ENCODE measurements around the gene SEC16B. TPM values are rescaled to one million over a fixed set of nuclear protein-coding genes. Genes with fewer than 3 reads are reported as not detected.

Gene SEC16B
- total RNA-seq, 3 donors from 2014 or later, result 3.8 to 8.8 (median 4.8) TPM

DNA sequence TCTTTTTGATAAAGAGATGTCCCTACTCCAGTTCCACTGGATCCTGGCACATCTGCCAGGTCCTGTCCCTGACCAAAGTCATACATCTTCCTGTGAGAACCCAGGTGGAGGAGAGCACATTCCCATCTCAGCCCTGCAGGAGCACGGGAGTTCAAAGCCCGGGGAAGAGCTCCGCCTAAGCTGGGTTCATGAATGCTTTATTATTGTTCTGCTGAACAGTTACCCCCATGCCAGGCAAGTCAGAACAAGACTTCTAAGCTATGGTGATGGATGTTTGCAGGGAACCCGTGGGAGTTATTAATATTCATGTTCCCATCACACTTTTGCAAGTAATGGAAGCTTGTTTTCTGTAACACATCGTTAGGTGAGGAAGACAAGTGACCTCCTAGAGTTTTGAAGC lies 62.9 kb downstream of the SEC16B start:
- TF ChIP-seq POLR2A (IDR thresholded peaks at IDR 0.05), result no peak
- TF ChIP-seq, protein P1, sequence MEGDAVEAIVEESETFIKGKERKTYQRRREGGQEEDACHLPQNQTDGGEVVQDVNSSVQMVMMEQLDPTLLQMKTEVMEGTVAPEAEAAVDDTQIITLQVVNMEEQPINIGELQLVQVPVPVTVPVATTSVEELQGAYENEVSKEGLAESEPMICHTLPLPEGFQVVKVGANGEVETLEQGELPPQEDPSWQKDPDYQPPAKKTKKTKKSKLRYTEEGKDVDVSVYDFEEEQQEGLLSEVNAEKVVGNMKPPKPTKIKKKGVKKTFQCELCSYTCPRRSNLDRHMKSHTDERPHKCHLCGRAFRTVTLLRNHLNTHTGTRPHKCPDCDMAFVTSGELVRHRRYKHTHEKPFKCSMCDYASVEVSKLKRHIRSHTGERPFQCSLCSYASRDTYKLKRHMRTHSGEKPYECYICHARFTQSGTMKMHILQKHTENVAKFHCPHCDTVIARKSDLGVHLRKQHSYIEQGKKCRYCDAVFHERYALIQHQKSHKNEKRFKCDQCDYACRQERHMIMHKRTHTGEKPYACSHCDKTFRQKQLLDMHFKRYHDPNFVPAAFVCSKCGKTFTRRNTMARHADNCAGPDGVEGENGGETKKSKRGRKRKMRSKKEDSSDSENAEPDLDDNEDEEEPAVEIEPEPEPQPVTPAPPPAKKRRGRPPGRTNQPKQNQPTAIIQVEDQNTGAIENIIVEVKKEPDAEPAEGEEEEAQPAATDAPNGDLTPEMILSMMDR (IDR thresholded peaks at IDR 0.05), result no peak
- TF ChIP-seq POLR2AphosphoS5 (IDR thresholded peaks at IDR 0.05), result no peak
- peak overlapping the region in 1 of 2 donors; percentile 19 for H3K27ac ChIP-seq
- H3K9me3 ChIP-seq, result no peaks in the 10 kb centered on the region
- H3K27me3 ChIP-seq, result no peaks in the 10 kb centered on the region
- peak in 1 of 2 donors; percentile 23 for DNase-seq (ENCODE audit: low spot score in 2 of 2)
- H3K36me3 ChIP-seq, result no peaks in the 10 kb centered on the region
- intact Hi-C loops (cut with DNase I; ENCODE audit: low total_unique reads), result no loop called here
- no peaks in the 10 kb centered on the region for H3K4me1 ChIP-seq
- no peak overlapping the region for H3K4me3 ChIP-seq

DNA sequence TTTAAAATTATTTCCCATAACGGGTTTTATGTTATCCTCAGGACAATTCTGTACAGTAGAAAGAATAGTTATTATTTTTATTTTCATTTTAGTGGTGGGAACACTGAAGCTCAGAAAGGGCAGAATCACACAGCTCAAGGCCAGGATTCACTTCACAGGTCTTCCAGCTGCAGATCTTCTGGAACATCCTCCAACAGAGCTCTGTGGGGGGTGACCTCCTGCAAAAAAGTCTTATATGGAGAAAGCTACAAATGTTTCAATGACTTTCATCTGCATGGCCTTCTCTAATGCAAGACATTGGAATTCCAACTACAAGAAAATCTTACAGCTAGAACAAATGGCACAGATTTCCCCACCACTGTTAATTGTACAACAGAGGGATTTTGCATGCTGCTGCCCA lies 64.2 kb downstream of the SEC16B start:
- H3K9me3 ChIP-seq, result no peaks in the 10 kb centered on the region
- H3K36me3 ChIP-seq, result no peaks in the 10 kb centered on the region
- DNase-seq (ENCODE audit: low spot score in 2 of 2), result no peak
- no peak overlapping the region for H3K27ac ChIP-seq
- TF ChIP-seq, protein P1 (IDR thresholded peaks at IDR 0.05), result no peak
- no peak for TF ChIP-seq POLR2A (IDR thresholded peaks at IDR 0.05)
- no peak for TF ChIP-seq POLR2AphosphoS5 (IDR thresholded peaks at IDR 0.05)
- peaks cover 0 to 3% of the 10 kb centered on the region in 2 donors for H3K4me1 ChIP-seq
- no peaks in the 10 kb centered on the region for H3K27me3 ChIP-seq
- no peak overlapping the region for H3K4me3 ChIP-seq
- intact Hi-C loops (cut with DNase I; ENCODE audit: low total_unique reads), result no loop called here

DNA sequence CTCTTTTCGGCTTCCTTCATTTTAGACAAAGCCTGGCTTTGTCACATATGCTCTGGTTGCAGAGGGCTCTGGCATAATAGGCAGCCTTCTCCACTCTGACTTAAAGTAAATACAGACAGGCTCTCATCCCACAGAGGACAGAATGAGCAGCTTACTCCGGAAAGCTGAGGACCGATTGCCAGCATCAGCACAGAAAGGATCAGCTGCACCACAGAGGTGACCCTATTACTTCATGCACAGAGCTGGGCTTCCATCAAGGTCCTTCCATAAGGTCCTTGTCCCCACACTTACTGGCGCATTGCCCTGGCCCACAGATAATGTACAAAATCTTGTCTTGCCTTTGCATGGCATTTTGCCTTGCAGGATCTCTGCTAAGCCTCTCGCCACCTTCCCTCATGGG lies 67.6 kb downstream of the SEC16B start:
- Histone ChIP-seq H3K36me3 (no peaks in the 10 kb centered on the region), H3K9me3 (no peaks in the 10 kb centered on the region), H3K4me3 (no peak overlapping the region), H3K4me1 (peaks cover 0 to 3% of the 10 kb centered on the region in 2 donors), H3K27me3 (no peaks in the 10 kb centered on the region), H3K27ac (peak overlapping the region; percentile 43 to 55)
- TF ChIP-seq POLR2A (IDR thresholded peaks at IDR 0.05) (no peak), POLR2AphosphoS5 (IDR thresholded peaks at IDR 0.05) (no peak)
- TF ChIP-seq, protein P1 (IDR thresholded peaks at IDR 0.05), result no peak
- intact Hi-C loops (cut with DNase I; ENCODE audit: low total_unique reads), result no loop called here
- no peak for DNase-seq (ENCODE audit: low spot score in 2 of 2)

DNA sequence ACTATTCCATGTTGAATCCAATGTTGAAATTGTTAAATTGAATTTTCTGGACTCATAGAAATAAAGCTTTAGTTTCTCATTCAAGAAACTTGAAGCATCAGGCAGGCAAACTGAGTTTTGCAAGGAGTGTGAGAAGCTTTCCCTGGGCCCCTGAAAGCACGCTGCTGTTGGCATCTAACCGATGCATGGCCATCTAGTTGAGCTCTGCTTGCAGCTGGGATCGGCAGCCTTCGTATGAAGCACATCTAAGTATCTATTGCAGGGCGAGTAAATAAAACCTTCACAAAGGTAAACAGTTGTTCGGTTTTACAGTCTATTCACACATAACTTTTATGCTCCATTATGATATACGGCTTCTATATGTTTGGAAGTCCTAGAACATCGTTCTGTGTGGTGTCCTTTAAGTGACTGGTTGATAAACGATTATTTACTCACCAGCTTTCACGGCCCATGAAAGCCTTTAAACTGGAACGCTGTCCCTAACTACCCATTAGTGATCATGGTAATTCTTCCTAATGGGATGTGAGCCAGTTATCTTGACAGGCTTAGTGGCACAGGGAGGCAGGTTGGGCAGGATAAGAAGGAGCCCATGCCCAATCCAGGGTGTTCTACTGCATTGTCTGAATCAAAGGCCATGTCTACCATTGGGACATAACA lies 71.7 kb downstream of the SEC16B start:
- Histone ChIP-seq H3K27me3 (no peaks in the 10 kb centered on the region), H3K4me3 (no peak overlapping the region), H3K36me3 (no peaks in the 10 kb centered on the region), H3K9me3 (no peaks in the 10 kb centered on the region), H3K4me1 (peaks cover 0 to 3% of the 10 kb centered on the region in 2 donors), H3K27ac (no peak overlapping the region)
- intact Hi-C loops (cut with DNase I; ENCODE audit: low total_unique reads), result no loop called here
- TF ChIP-seq POLR2AphosphoS5 (IDR thresholded peaks at IDR 0.05), result no peak
- TF ChIP-seq, protein P1 (IDR thresholded peaks at IDR 0.05), result no peak
- no peak for TF ChIP-seq POLR2A (IDR thresholded peaks at IDR 0.05)
- no peak for DNase-seq (ENCODE audit: low spot score in 2 of 2)

DNA sequence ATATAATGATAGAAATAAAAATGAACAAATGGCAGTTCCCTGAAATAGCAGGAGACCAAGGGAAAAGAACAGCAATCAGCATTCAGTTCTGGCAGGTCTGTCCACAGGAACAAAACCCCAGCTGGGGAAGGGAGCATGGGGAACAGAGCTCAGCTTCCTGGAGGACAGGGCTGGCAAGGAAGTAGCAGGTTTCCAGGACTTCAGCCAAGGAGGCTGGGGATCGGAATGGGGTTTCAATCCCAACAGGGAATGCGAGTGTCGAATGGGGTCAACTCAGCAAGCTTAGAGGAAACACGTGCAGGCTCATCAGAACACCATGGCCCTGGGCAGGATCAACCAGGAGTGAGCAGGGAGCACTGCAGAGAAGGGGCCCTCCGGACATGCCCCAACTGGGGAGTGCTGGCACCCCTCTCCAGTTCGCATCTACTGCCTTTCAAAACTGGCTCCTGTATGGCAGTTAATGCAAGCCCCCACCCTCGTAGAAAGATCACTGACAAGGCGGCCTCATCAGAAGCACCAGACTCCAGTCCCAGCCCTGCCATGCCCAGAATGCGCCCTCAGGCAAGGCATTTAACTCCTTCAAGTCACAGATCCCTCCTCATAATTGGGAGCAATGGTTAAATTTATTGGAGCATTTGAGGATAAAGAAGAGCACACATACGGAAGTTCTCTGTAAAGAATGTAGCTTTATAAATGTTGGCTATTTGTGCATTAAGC lies 72.4 kb downstream of the SEC16B start:
- intact Hi-C loops (cut with DNase I; ENCODE audit: low total_unique reads), result no loop called here
- Histone ChIP-seq H3K27ac (no peak overlapping the region), H3K9me3 (peaks cover 0 to under 1% of the 10 kb centered on the region in 2 donors), H3K36me3 (no peaks in the 10 kb centered on the region), H3K27me3 (no peaks in the 10 kb centered on the region), H3K4me1 (peaks cover 0 to 3% of the 10 kb centered on the region in 2 donors), H3K4me3 (no peak overlapping the region)
- no peak for DNase-seq (ENCODE audit: low spot score in 2 of 2)
- TF ChIP-seq POLR2AphosphoS5 (IDR thresholded peaks at IDR 0.05) (no peak), POLR2A (IDR thresholded peaks at IDR 0.05) (no peak)
- TF ChIP-seq, protein P1 (IDR thresholded peaks at IDR 0.05), result no peak

Data from breast epithelium (tissue), 4 donors.